Left kidney (tissue), 8 donors: ENCODE results near the gene PPA2. TPM values are rescaled to one million over a fixed set of nuclear protein-coding genes. Genes with fewer than 3 reads are reported as not detected.
"Not testable (repeated sequence)": the region's sequence is repeated elsewhere in the genome, so short reads cannot be mapped to it uniquely, and the experiment has no call there.

Source experiments
- DNase-seq: peaks from one replicate; pipeline ENCODE4 v3.0.0-alpha.2; 2013
- long read RNA-seq, 8 donors: transcript quantifications; one replicate each; lab custom pipeline, GENCODE V29; 2026
- polyA plus RNA-seq: library from polyadenylated mRNA; unstranded; fragments of 120-200 nt; gene quantifications from one replicate; pipeline ENCODE4 v1.2.1, GENCODE V29; 2013; ENCODE audit not compliant: insufficient read length

The PPA2 gene
- 115 TPM for polyA plus RNA-seq
- long read RNA-seq, donor 1, transcript PPA2-201 (12 exons, 1,684 nt): major isoform, 33 of 37 reads
- long read RNA-seq, donor 1, partial matches to known transcripts: 0 of 37 reads
- long read RNA-seq, donor 1, other reads (novel, unspliced or antisense): 0 of 37 reads
- long read RNA-seq, donor 2, transcript PPA2-202 (11 exons, 1,414 nt): minor isoform, 5 of 43 reads
- long read RNA-seq, donor 2, transcript PPA2-201 (12 exons, 1,684 nt): major isoform, 32 of 43 reads
- long read RNA-seq, donor 2, partial matches to known transcripts: 0 of 43 reads
- long read RNA-seq, donor 2, other reads (novel, unspliced or antisense): 0 of 43 reads
- long read RNA-seq, donor 3, transcript PPA2-201 (12 exons, 1,684 nt): major isoform, 34 of 40 reads
- long read RNA-seq, donor 3, partial matches to known transcripts: 0 of 40 reads
- long read RNA-seq, donor 3, other reads (novel, unspliced or antisense): 0 of 40 reads
- long read RNA-seq, donor 4, partial matches to known transcripts: 0 of 5 reads
- long read RNA-seq, donor 4, other reads (novel, unspliced or antisense): 0 of 5 reads
- long read RNA-seq, donor 5, transcript PPA2-201 (12 exons, 1,684 nt): major isoform, 73 of 86 reads
- long read RNA-seq, donor 5, partial matches to known transcripts: 0 of 86 reads
- long read RNA-seq, donor 5, other reads (novel, unspliced or antisense): 0 of 86 reads
- long read RNA-seq, donor 6, transcript PPA2-201 (12 exons, 1,684 nt): major isoform, 40 of 49 reads
- long read RNA-seq, donor 6, partial matches to known transcripts: 0 of 49 reads
- long read RNA-seq, donor 6, other reads (novel, unspliced or antisense): 0 of 49 reads
- long read RNA-seq, donor 7, transcript PPA2-207 (5 exons, 631 nt): minor isoform, 5 of 69 reads
- long read RNA-seq, donor 7, transcript PPA2-201 (12 exons, 1,684 nt): major isoform, 58 of 69 reads
- long read RNA-seq, donor 7, partial matches to known transcripts: 0 of 69 reads
- long read RNA-seq, donor 7, other reads (novel, unspliced or antisense): 0 of 69 reads
- long read RNA-seq, donor 8, transcript PPA2-201 (12 exons, 1,684 nt): major isoform, 18 of 22 reads
- long read RNA-seq, donor 8, partial matches to known transcripts: 0 of 22 reads
- long read RNA-seq, donor 8, other reads (novel, unspliced or antisense): 0 of 22 reads

- peak; percentile 80 for DNase-seq
These were observed at the start of gene PPA2 for GRCh38 chr4:105473324-105474098. TSS of gene PPA2 (minus strand) at chr4:105474062. CDS start at chr4:105474050, 12 bp downstream.

- DNase-seq: peak; percentile 69
These were observed 47.2 kb upstream of the PPA2 start for GRCh38 chr4:105520819-105521790.

- DNase-seq: no peak
These were observed 36.4 kb upstream of the PPA2 start for GRCh38 chr4:105510245-105510644.

- DNase-seq: no peak
These were observed 35.9 kb upstream of the PPA2 start for GRCh38 chr4:105509714-105510113.

GRCh38 chr4:105509291-105509690 is 35.4 kb upstream of the PPA2 start:
- DNase-seq: no peak

GRCh38 chr4:105504744-105505143 is 30.9 kb upstream of the PPA2 start:
- DNase-seq: no peak

- no peak for DNase-seq
These were observed 29.6 kb upstream of the PPA2 start for GRCh38 chr4:105503484-105503883.

GRCh38 chr4:105496899-105497298 is 23.0 kb upstream of the PPA2 start:
- no peak for DNase-seq

- DNase-seq: no peak
These were observed 21.8 kb upstream of the PPA2 start for GRCh38 chr4:105495667-105496066.

- no peak for DNase-seq
These were observed 16.7 kb upstream of the PPA2 start for GRCh38 chr4:105490523-105490922.

- no peak for DNase-seq
These were observed 10.0 kb upstream of the PPA2 start for GRCh38 chr4:105483840-105484239.

- peak; percentile 87 for DNase-seq
These were observed 247 bp upstream of the PPA2 start for GRCh38 chr4:105474099-105474518.

- no peak for DNase-seq
These were observed 965 bp downstream of the PPA2 start for GRCh38 chr4:105472871-105473323.

GRCh38 chr4:105471566-105472176 is 2.2 kb downstream of the PPA2 start:
- peak; percentile 83 for DNase-seq

GRCh38 chr4:105470766-105471165 is 3.1 kb downstream of the PPA2 start:
- DNase-seq: no peak

- DNase-seq: no peak
These were observed 4.1 kb downstream of the PPA2 start for GRCh38 chr4:105469736-105470135.

GRCh38 chr4:105466580-105466979 is 7.3 kb downstream of the PPA2 start:
- DNase-seq: no peak

- DNase-seq: not testable (repeated sequence)
These were observed 9.3 kb downstream of the PPA2 start for GRCh38 chr4:105464563-105464962.

- no peak for DNase-seq
These were observed 11.3 kb downstream of the PPA2 start for GRCh38 chr4:105462576-105462975.
